ENCODE results near the gene RNU4-1.

DNA sequence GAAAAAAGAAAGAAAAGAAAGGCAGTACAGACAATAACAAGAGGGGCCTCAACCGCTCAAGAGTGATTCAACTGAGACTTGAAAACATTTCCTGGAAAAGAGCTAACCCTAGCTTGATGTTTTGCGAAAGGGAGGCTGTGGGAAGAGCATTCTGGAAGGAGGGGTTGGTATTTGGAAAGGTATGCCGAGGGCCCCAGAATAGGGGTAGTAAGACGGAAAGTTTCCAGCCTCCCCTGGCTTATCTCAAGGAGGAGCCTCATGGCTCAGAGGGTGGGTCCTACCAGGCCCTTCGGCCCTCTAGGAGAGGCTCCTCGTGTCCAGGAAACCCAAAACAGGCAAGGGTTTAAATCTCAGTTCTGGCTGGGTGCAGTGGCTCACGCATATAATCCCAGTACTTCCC lies 9.7 kb downstream of the RNU4-1 start:
- TF ChIP-seq SMAD1 (IDR thresholded peaks at IDR 0.05; ENCODE audit: low read depth, partially characterized antibody), result no peak
- no peak for TF ChIP-seq EGR1 (IDR thresholded peaks at IDR 0.05; ENCODE audit: borderline replicate concordance in 1 of 2, low read depth in 2 of 2, low read length in 2 of 2)
- TF ChIP-seq, protein P1, sequence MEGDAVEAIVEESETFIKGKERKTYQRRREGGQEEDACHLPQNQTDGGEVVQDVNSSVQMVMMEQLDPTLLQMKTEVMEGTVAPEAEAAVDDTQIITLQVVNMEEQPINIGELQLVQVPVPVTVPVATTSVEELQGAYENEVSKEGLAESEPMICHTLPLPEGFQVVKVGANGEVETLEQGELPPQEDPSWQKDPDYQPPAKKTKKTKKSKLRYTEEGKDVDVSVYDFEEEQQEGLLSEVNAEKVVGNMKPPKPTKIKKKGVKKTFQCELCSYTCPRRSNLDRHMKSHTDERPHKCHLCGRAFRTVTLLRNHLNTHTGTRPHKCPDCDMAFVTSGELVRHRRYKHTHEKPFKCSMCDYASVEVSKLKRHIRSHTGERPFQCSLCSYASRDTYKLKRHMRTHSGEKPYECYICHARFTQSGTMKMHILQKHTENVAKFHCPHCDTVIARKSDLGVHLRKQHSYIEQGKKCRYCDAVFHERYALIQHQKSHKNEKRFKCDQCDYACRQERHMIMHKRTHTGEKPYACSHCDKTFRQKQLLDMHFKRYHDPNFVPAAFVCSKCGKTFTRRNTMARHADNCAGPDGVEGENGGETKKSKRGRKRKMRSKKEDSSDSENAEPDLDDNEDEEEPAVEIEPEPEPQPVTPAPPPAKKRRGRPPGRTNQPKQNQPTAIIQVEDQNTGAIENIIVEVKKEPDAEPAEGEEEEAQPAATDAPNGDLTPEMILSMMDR (IDR thresholded peaks at IDR 0.05 in 2 of 3, conservative IDR thresholded peaks at IDR 0.05 in 1 of 3; ENCODE audit: control insufficient read depth in 2 of 3, extremely low read depth in 1 of 3, insufficient read depth in 1 of 3, low read depth in 3 of 3, low read length in 3 of 3), result no peak
- TF ChIP-seq, protein P2, sequence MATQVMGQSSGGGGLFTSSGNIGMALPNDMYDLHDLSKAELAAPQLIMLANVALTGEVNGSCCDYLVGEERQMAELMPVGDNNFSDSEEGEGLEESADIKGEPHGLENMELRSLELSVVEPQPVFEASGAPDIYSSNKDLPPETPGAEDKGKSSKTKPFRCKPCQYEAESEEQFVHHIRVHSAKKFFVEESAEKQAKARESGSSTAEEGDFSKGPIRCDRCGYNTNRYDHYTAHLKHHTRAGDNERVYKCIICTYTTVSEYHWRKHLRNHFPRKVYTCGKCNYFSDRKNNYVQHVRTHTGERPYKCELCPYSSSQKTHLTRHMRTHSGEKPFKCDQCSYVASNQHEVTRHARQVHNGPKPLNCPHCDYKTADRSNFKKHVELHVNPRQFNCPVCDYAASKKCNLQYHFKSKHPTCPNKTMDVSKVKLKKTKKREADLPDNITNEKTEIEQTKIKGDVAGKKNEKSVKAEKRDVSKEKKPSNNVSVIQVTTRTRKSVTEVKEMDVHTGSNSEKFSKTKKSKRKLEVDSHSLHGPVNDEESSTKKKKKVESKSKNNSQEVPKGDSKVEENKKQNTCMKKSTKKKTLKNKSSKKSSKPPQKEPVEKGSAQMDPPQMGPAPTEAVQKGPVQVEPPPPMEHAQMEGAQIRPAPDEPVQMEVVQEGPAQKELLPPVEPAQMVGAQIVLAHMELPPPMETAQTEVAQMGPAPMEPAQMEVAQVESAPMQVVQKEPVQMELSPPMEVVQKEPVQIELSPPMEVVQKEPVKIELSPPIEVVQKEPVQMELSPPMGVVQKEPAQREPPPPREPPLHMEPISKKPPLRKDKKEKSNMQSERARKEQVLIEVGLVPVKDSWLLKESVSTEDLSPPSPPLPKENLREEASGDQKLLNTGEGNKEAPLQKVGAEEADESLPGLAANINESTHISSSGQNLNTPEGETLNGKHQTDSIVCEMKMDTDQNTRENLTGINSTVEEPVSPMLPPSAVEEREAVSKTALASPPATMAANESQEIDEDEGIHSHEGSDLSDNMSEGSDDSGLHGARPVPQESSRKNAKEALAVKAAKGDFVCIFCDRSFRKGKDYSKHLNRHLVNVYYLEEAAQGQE (IDR thresholded peaks at IDR 0.05; ENCODE audit: low read depth, low read length), result no peak
- TF ChIP-seq NFYB (IDR thresholded peaks at IDR 0.05; ENCODE audit: insufficient read depth, low read depth, low read length), result no peak
- TF ChIP-seq NRF1 (conservative IDR thresholded peaks at IDR 0.05; ENCODE audit: low read depth, low read length), result no peak
- no peak for TF ChIP-seq BCL11A (IDR thresholded peaks at IDR 0.05; ENCODE audit: low read depth, low read length)
- TF ChIP-seq, protein P3, sequence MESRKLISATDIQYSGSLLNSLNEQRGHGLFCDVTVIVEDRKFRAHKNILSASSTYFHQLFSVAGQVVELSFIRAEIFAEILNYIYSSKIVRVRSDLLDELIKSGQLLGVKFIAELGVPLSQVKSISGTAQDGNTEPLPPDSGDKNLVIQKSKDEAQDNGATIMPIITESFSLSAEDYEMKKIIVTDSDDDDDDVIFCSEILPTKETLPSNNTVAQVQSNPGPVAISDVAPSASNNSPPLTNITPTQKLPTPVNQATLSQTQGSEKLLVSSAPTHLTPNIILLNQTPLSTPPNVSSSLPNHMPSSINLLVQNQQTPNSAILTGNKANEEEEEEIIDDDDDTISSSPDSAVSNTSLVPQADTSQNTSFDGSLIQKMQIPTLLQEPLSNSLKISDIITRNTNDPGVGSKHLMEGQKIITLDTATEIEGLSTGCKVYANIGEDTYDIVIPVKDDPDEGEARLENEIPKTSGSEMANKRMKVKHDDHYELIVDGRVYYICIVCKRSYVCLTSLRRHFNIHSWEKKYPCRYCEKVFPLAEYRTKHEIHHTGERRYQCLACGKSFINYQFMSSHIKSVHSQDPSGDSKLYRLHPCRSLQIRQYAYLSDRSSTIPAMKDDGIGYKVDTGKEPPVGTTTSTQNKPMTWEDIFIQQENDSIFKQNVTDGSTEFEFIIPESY (IDR thresholded peaks at IDR 0.05), result no peak
- TF ChIP-seq, protein P4, sequence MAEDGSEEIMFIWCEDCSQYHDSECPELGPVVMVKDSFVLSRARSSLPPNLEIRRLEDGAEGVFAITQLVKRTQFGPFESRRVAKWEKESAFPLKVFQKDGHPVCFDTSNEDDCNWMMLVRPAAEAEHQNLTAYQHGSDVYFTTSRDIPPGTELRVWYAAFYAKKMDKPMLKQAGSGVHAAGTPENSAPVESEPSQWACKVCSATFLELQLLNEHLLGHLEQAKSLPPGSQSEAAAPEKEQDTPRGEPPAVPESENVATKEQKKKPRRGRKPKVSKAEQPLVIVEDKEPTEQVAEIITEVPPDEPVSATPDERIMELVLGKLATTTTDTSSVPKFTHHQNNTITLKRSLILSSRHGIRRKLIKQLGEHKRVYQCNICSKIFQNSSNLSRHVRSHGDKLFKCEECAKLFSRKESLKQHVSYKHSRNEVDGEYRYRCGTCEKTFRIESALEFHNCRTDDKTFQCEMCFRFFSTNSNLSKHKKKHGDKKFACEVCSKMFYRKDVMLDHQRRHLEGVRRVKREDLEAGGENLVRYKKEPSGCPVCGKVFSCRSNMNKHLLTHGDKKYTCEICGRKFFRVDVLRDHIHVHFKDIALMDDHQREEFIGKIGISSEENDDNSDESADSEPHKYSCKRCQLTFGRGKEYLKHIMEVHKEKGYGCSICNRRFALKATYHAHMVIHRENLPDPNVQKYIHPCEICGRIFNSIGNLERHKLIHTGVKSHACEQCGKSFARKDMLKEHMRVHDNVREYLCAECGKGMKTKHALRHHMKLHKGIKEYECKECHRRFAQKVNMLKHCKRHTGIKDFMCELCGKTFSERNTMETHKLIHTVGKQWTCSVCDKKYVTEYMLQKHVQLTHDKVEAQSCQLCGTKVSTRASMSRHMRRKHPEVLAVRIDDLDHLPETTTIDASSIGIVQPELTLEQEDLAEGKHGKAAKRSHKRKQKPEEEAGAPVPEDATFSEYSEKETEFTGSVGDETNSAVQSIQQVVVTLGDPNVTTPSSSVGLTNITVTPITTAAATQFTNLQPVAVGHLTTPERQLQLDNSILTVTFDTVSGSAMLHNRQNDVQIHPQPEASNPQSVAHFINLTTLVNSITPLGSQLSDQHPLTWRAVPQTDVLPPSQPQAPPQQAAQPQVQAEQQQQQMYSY (CRISPR knock-in tag; IDR thresholded peaks at IDR 0.05), result no peak
- TF ChIP-seq RAD21 (IDR thresholded peaks at IDR 0.05; ENCODE audit: insufficient read depth, low read depth, low read length), result no peak
- TF ChIP-seq KDM1A (IDR thresholded peaks at IDR 0.05; ENCODE audit: borderline replicate concordance), result no peak
- no peak for TF ChIP-seq NR2C2 (IDR thresholded peaks at IDR 0.05; ENCODE audit: borderline replicate concordance, control insufficient read depth, insufficient read length, low read depth)
- no peak for TF ChIP-seq MXI1 (IDR thresholded peaks at IDR 0.05; ENCODE audit: low read depth, low read length)
- TF ChIP-seq RCOR1 (conservative IDR thresholded peaks at IDR 0.05; ENCODE audit: low read depth, low read length), result no peak

Data from GM12878 (cell line).